ENCODE data around the gene SCYL1. TPM values are rescaled to one million over a fixed set of nuclear protein-coding genes. Genes with fewer than 3 reads are reported as not detected.

Gene SCYL1
- total RNA-seq, 1 donor from 2014 or later, result 80.0 TPM

DNA sequence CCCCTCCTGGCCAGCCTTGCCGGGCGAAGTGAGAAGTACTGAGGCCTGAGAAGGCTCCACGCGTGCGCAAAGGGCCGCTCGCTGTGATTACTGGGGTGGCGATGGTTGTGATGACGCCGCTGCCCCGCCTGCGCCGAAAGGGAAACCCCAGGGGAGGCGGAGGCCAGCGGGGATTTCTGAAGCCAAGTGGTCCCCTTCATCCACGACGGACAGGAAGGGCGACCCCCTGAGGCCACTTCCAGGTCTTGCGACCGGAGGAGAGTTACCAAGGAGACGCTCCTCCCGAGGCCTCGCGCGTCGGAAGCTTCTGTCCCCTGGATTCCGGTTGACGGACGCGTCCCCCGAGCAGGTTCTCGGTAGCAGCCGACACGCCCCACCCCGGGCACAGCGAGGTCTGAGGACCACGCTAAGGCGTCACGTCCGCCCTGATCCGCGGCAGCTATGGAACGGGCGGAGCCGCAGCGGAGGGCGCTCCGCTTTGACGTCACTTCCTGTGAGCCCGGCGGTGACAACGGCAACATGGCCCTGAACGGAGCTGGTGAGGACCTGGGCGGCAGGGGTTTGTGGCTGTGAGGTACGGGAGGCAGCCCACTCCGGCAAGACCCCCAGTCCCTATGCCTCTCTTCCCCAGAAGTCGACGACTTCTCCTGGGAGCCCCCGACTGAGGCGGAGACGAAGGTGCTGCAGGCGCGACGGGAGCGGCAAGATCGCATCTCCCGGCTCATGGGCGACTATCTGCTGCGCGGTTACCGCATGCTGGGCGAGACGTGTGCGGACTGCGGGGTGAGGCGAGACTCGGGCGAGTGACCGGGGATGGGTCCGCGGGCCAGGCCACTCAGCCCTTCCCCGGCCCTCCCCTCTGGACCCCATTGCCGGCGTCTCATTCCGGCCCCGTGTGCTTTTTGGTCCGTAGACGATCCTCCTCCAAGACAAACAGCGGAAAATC lies 45.4 kb downstream of the SCYL1 start, which contains the start of gene ZNRD2:
ZNRD2 (plus strand) TSS at position 505 of the 946 bp plus-strand sequence; CDS start at position 520, 15 bp downstream.
- Mint-ChIP-seq H3K9me3 (ENCODE audit: unreplicated experiment) (peaks cover 23% of the 10 kb centered on the region), H3K4me3 (ENCODE audit: unreplicated experiment) (peak within 1 kb of the TSS; percentile 94), H3K36me3 (ENCODE audit: unreplicated experiment) (no peaks in the 10 kb centered on the region), H3K27me3 (ENCODE audit: unreplicated experiment) (peaks cover 13% of the 10 kb centered on the region), H3K4me1 (ENCODE audit: low read depth, unreplicated experiment) (peaks cover 14% of the 10 kb centered on the region), H3K27ac (ENCODE audit: unreplicated experiment) (peak within 1 kb of the TSS; percentile 88)
- TF ChIP-seq, protein P1, sequence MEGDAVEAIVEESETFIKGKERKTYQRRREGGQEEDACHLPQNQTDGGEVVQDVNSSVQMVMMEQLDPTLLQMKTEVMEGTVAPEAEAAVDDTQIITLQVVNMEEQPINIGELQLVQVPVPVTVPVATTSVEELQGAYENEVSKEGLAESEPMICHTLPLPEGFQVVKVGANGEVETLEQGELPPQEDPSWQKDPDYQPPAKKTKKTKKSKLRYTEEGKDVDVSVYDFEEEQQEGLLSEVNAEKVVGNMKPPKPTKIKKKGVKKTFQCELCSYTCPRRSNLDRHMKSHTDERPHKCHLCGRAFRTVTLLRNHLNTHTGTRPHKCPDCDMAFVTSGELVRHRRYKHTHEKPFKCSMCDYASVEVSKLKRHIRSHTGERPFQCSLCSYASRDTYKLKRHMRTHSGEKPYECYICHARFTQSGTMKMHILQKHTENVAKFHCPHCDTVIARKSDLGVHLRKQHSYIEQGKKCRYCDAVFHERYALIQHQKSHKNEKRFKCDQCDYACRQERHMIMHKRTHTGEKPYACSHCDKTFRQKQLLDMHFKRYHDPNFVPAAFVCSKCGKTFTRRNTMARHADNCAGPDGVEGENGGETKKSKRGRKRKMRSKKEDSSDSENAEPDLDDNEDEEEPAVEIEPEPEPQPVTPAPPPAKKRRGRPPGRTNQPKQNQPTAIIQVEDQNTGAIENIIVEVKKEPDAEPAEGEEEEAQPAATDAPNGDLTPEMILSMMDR (IDR thresholded peaks at IDR 0.05; ENCODE audit: partially characterized antibody, unreplicated experiment), result peak; percentile 71
- peak; percentile 98 for DNase-seq

DNA sequence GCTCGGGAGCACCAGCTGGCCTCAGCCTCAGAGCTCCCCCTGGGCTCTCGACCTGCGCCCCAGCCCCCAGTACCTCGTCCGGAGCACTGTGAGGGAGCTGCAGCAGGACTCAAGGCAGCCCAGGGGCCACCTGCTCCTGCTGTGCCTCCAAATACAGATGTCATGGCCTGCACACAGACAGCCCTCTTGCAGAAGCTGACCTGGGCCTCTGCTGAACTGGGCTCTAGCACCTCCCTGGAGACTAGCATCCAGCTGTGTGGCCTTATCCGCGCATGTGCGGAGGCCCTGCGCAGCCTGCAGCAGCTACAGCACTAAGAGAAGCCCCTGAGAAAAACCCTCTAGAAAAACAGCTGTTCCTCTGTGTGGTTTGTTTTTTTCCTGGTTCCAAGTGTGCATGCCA lies 46.5 kb downstream of the SCYL1 start:
- Mint-ChIP-seq H3K27ac (ENCODE audit: unreplicated experiment) (peak overlapping the region; percentile 98), H3K4me3 (ENCODE audit: unreplicated experiment) (peak overlapping the region; percentile 94), H3K36me3 (ENCODE audit: unreplicated experiment) (no peaks in the 10 kb centered on the region), H3K27me3 (ENCODE audit: unreplicated experiment) (peaks cover 15% of the 10 kb centered on the region), H3K4me1 (ENCODE audit: low read depth, unreplicated experiment) (peaks cover 14% of the 10 kb centered on the region), H3K9me3 (ENCODE audit: unreplicated experiment) (peaks cover 24% of the 10 kb centered on the region)
- TF ChIP-seq, protein P1 (IDR thresholded peaks at IDR 0.05; ENCODE audit: partially characterized antibody, unreplicated experiment), result no peak
- no peak for DNase-seq

DNA sequence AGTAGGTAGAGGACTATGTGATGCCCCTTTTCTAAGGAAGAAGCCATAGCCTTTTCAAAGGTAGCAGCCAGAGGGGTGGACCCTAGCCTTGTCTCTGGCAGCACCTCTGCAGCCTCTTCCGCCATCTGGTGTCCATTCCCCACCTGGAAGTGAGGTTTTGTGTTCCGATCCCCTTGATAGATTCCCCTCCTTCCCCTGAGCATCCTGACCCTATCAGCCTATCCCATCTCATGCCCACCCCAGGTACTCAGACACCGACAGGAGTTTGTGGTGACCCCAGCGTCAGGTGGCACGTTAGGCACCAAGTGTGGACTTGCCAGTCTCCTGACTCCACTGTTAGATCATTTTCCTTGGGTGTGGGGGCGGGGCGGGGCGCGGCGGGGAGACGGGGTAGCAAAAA lies 47.1 kb downstream of the SCYL1 start:
- H3K4me3 Mint-ChIP-seq (ENCODE audit: unreplicated experiment), result peak overlapping the region; percentile 94
- no peak for DNase-seq
- no peaks in the 10 kb centered on the region for H3K36me3 Mint-ChIP-seq (ENCODE audit: unreplicated experiment)
- peaks cover 15% of the 10 kb centered on the region for H3K27me3 Mint-ChIP-seq (ENCODE audit: unreplicated experiment)
- peak overlapping the region; percentile 98 for H3K27ac Mint-ChIP-seq (ENCODE audit: unreplicated experiment)
- TF ChIP-seq, protein P1 (IDR thresholded peaks at IDR 0.05; ENCODE audit: partially characterized antibody, unreplicated experiment), result no peak
- peaks cover 24% of the 10 kb centered on the region for H3K9me3 Mint-ChIP-seq (ENCODE audit: unreplicated experiment)
- peaks cover 14% of the 10 kb centered on the region for H3K4me1 Mint-ChIP-seq (ENCODE audit: low read depth, unreplicated experiment)

DNA sequence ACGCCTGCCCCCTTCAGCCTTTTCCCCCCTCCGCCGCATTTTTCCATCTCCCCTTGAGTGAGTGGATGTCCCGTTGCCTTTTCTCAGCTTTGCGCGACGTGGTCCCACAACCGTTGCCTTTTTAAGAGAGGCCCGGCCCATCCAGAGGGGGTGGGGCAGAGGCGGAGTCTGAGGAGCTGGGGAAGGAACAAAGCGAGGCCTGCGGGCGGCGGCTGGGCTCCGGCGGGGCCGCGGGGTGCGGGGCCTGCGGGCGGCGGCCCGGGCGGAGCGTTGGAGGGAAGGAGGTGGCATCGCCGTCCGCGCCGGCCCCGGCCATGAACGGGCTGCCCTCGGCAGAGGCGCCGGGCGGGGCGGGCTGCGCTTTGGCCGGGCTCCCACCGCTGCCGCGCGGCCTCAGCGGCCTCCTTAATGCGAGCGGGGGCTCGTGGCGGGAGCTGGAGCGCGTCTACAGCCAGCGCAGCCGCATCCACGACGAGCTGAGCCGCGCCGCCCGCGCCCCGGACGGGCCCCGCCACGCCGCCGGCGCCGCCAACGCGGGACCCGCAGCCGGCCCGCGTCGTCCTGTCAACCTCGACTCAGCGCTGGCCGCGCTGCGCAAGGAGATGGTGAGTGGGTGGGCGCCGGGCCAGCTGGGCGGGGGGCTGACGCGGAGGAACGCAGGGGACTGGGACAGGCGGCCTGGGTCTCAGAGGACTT lies 47.6 kb downstream of the SCYL1 start, which contains the start of gene FAM89B:
FAM89B (plus strand) TSS at position 183 of the 696 bp plus-strand sequence; CDS start at position 315, 132 bp downstream.
- Mint-ChIP-seq H3K36me3 (ENCODE audit: unreplicated experiment) (no peaks in the 10 kb centered on the region), H3K4me1 (ENCODE audit: low read depth, unreplicated experiment) (peaks cover 14% of the 10 kb centered on the region), H3K27ac (ENCODE audit: unreplicated experiment) (peak within 1 kb of the TSS; percentile 98), H3K4me3 (ENCODE audit: unreplicated experiment) (peak within 1 kb of the TSS; percentile 94), H3K9me3 (ENCODE audit: unreplicated experiment) (peaks cover 24% of the 10 kb centered on the region), H3K27me3 (ENCODE audit: unreplicated experiment) (peaks cover 15% of the 10 kb centered on the region)
- DNase-seq, result peak; percentile 91
- TF ChIP-seq, protein P1 (IDR thresholded peaks at IDR 0.05; ENCODE audit: partially characterized antibody, unreplicated experiment), result no peak

All from glutamatergic neuron (in vitro differentiated cells).